NCI-H345 (cell line): Measurements from ENCODE around the gene INTU.

ENCODE experiments used
- DNase-seq: peaks from one replicate; lab custom pipeline; 2025; lab: John Stamatoyannopoulos, UW

INTU gene

DNA sequence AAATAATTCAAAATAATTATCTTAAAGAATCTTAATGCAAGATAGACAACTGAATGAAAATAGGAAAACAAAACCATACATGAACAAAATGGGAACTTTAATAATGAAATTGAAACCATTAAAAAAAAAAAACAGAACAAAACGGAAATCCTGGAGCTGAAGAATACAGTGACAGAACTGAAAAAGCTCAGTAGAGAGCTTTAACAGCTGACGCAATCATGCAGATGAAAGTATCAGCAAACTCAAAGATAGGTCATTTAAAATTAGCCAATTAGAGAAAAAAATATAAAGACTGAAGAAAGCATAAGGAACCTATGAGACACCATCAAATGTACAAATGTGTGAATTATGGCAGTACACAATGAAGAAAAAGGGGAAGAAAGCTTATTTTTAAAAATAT lies 116.2 kb downstream of the INTU start:
- DNase-seq = no peak

DNA sequence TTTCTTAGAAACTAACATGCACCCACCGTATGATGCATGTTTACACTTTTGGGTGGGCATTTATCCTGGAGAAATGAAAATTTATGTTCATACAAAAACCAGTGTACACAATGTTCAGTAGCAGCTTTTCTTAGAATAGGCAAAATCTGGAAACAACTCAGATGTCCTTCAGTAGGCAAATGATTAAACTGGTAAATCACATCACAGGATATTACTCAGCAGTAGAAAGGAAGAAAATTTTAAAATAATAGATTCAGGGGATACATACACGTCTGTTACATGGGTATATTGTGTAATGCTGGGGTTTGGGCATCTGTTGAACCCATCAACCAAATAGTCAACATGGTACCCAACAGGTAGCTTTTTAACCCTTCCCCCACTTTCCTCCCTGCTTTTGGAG lies 124.1 kb downstream of the INTU start:
- DNase-seq = no peak

DNA sequence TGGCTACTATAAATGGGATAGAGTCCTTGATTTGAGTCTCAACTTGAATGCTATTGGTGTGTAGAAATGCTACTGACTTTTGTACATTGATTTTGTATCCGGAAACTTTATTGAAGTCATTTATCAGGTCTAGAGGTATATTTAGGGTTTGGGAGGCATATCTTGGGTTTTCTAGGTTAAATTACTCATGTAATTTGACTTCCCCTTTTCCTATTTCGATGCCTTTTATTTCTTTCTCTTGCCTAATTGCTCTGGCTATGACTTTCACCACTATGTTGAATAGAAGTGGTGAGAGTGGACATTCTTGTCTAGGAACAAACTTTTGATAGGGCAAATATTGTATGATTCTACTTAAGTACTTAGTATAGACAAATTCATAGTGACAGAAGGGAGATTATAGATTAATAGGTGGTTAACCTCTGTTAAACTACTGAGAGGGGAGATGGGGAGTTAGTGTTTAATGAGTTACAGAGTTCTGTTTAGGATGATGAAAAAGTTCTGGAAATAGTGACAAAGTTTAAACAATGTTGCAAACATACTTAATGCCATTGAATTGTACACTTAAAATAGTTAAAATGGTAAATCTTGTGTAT lies 126.6 kb downstream of the INTU start:
- no peak for DNase-seq

DNA sequence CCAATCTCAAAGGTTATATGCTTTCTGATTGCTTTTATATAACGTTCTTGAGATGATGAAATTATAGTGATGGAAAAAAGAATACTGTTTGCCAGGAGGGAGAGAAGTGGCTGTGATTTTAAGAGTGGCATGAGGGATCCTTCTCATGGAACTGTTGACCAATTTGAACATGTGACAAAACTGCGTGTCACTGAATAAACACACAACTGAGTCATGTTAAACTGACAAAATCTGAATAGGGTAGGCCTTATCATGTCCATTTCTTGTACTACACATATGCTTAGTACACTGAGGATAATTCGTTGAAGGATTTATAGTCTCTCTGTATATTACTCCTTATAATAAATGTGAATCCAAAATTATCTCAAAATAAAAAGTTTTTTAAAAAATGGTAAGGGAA lies 127.1 kb downstream of the INTU start:
- no peak for DNase-seq

DNA sequence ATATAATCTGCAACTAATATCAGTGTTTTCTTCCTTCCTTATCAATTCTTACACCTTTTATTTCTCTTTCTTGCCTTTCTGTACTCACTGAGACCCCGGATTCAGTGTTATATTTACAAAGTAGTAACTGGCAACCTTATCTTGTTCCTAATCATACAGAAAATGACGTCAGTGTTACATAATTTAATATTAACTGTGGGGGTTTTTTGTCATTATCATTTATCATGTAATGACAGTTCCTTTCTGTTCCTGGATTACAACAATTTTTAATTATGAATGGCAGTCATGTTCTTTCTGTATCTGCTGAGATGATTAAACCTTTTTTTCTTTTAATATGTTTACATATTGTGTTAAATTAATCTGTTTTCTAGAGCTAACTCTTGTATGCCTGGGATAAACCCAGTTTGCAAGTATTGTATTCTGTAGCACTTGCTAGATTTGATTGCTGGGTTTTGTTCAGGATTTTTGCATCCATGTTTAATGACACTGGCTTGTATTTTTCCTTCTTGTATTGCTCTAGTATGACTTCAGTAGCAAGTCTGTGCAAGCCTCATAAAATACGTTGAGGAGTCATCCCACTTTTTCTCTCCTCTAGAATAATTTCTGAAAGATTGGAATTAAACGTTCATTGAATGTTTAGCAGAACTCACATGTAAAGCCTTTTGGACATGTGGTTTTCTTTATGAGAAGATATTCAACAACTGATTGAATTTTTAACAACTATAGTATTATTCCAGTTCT lies 138.9 kb downstream of the INTU start:
- DNase-seq = no peak

DNA sequence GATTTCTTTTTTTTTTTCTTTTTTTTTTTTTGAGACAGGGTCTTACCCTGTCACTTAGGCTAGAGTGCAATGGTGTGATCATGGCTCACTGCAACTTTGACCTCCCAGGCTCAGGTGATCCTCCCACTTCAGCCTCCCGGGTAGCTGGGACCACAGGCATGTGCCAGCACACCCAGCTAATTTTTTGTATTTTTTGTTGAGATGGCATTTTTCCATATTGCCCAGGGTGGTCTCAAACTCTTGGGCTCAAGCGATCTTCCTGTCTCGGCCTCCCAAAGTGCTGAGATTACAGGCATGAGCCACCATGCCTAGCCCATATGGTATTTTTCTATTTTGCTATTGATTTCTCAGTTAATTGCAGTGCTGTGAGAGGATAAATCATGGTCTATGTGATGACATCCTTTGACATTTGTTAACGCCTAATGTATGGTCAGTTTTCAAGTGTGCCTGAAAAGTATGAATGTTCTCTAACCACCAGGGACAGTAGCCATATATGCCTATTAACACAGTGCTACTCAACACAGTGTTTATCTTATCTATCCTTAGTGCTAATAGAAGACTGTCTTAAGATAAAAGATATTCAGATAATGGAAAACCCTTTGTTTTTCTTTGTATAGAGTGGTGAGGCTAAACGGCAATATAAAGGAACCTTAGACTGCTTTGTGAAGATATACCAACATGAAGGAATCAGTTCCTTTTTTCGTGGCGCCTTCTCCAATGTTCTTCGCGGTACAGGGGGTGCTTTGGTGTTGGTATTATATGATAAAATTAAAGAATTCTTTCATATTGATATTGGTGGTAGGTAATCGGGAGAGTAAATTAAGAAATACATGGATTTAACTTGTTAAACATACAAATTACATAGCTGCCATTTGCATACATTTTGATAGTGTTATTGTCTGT lies 140.3 kb downstream of the INTU start:
- no peak for DNase-seq

DNA sequence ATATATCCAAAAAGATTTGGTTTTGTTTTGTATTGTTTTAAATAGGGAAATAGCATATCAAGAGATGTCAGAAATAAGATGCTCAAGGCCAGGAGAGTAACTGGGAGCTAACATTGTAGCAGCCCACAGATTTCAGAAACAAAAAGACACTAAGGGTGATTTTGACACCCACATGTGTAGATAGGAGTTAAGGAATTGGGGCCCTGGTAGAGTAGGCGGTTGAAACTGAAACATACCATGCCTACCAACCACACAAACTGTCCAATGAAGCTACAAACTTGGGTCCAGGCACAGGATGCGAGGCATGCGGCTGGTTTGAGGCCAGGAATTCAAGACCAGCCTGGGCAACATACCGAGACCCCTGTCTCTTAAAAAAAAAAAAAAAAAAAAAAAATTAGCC lies 143.1 kb downstream of the INTU start:
- no peak for DNase-seq
